Liver (tissue), 9 donors: ENCODE results near the gene EMSY. TPM values are rescaled to one million over a fixed set of nuclear protein-coding genes. Genes with fewer than 3 reads are reported as not detected.
A peak's percentile ranks its signal among the peaks of the same experiment; 100 is the strongest.
"Not testable (repeated sequence)": the region's sequence is repeated elsewhere in the genome, so short reads cannot be mapped to it uniquely, and the experiment has no call there.

Experiments used
- DNase-seq: peaks from one replicate; pipeline ENCODE4 v3.0.0-alpha.2; 2017; ENCODE audit warnings: low spot score
- H3K27ac ChIP-seq, 2 donors: one replicate each; pipeline ENCODE4 v1.7.0; 2013; ENCODE audit warnings: inconsistent platforms in 2 of 2, low read length in 2 of 2, control low read depth in 1 of 2, low read depth in 1 of 2, mild to moderate bottlenecking in 1 of 2
- H3K27me3 ChIP-seq, 4 donors: one replicate each; pipeline versions ENCODE4 v1.6.1 to v1.7.0; 2013; ENCODE audit warnings: low read length in 3 of 4, inconsistent platforms in 1 of 4, mild to moderate bottlenecking in 1 of 4, moderate library complexity in 1 of 4; ENCODE audit not compliant: control insufficient read depth in 4 of 4, insufficient read depth in 4 of 4
- H3K36me3 ChIP-seq, 4 donors: one replicate each; pipeline versions ENCODE4 v1.6.1 to v1.7.0; 2013; ENCODE audit warnings: low read length in 3 of 4, mild to moderate bottlenecking in 3 of 4, low read depth in 1 of 4, moderate library complexity in 1 of 4; ENCODE audit not compliant: control insufficient read depth in 4 of 4, insufficient read depth in 3 of 4
- H3K4me1 ChIP-seq, 4 donors: one replicate each; pipeline versions ENCODE4 v1.6.1 to v1.7.0; 2013; ENCODE audit warnings: low read length in 3 of 4, mild to moderate bottlenecking in 3 of 4, moderate library complexity in 1 of 4; ENCODE audit not compliant: control insufficient read depth in 4 of 4, insufficient read depth in 4 of 4
- H3K4me3 ChIP-seq, 3 donors: one replicate each; pipeline versions ENCODE4 v1.6.1 to v1.7.0; 2013; ENCODE audit warnings: low read length in 3 of 3, control low read depth in 1 of 3, low read depth in 1 of 3, mild to moderate bottlenecking in 1 of 3
- H3K9ac ChIP-seq, 2 donors: one replicate each; pipeline ENCODE4 v1.7.0; 2013; ENCODE audit warnings: low read length in 2 of 2, mild to moderate bottlenecking in 2 of 2, moderate library complexity in 2 of 2, control low read depth in 1 of 2, low read depth in 1 of 2
- H3K9me3 ChIP-seq, 4 donors: one replicate each; pipeline versions ENCODE4 v1.6.1 to v1.7.0; 2013; ENCODE audit warnings: low read length in 3 of 4; ENCODE audit not compliant: control insufficient read depth in 4 of 4
- FOXA1 ChIP-seq: IDR thresholded peaks from 2 replicates; pipeline ENCODE4 v1.6.1; 2016; ENCODE audit warnings: antibody characterized with exemption
- FOXA2 ChIP-seq: IDR thresholded peaks from 2 replicates; pipeline ENCODE4 v1.6.1; 2016; ENCODE audit warnings: antibody characterized with exemption
- HNF4A ChIP-seq, 2 donors: conservative IDR thresholded peaks; 2 replicates each; pipeline ENCODE4 v1.6.1; 2016; ENCODE audit warnings: antibody characterized with exemption in 2 of 2, mild to moderate bottlenecking in 2 of 2
- JUND ChIP-seq, 2 donors: IDR thresholded peaks; 2 replicates each; pipeline ENCODE4 v1.6.1; 2016; ENCODE audit warnings: antibody characterized with exemption in 2 of 2
- MAX ChIP-seq: IDR thresholded peaks from 2 replicates; pipeline ENCODE4 v1.6.1; 2016; ENCODE audit warnings: antibody characterized with exemption
- NR2F2 ChIP-seq: IDR thresholded peaks from 2 replicates; pipeline ENCODE4 v1.6.1; 2016; ENCODE audit warnings: antibody characterized with exemption
- RAD21 ChIP-seq, 2 donors: IDR thresholded peaks; 2 replicates each; pipeline ENCODE4 v1.6.1; 2016; ENCODE audit warnings: antibody characterized with exemption in 2 of 2, mild to moderate bottlenecking in 2 of 2
- RXRA ChIP-seq, 2 donors: IDR thresholded peaks; 2 replicates each; pipeline ENCODE4 v1.6.1; 2017 to 2018; ENCODE audit warnings: antibody characterized with exemption in 2 of 2, mild to moderate bottlenecking in 1 of 2
- SP1 ChIP-seq: IDR thresholded peaks from 2 replicates; pipeline ENCODE4 v1.6.1; 2018; ENCODE audit warnings: antibody characterized with exemption, mild to moderate bottlenecking
- WGBS: extraction: QIAGEN DNeasy Blood & Tissue Kit; methylation state at CpG from one replicate; pipeline ENCODE4 v1.1.7; 2013; 5-methylcytosine and 5-hydroxymethylcytosine counted together
- polyA plus RNA-seq, 2 donors: library from polyadenylated mRNA; stranded (reverse) in 1 of 2; unstranded in 1 of 2; fragments of 200-250 nt in 1 of 2; fragments of >200 nt in 1 of 2; fragmentation: Nextera tagmentation in 1 of 2; extraction: Ambion mirVana in 1 of 2; gene quantifications; one replicate each; pipeline versions ENCODE4 v1.2.1 to v1.2.3, GENCODE V29; 2013 to 2015
- total RNA-seq, 2 donors: library from RNA; depleted of rRNA; stranded (reverse); fragments of >200 nt; gene quantifications; one replicate each; pipeline ENCODE4 v1.2.3, GENCODE V29; 2014
- TF ChIP-seq, protein P1 (sequence below): IDR thresholded peaks from 2 replicates; pipeline ENCODE4 v1.6.1; 2016; ENCODE audit warnings: antibody characterized with exemption
- TF ChIP-seq, protein P2 (sequence below): IDR thresholded peaks from 2 replicates; pipeline ENCODE4 v1.6.1; 2016; ENCODE audit warnings: antibody characterized with exemption
- TF ChIP-seq, protein P3 (sequence below): fragments of 150-350 bp; IDR thresholded peaks from 2 replicates; pipeline ENCODE4 v1.5.1; 2017; ENCODE audit warnings: improper control_type of control experiment, low read depth, low read length; ENCODE audit not compliant: missing input control
- donor health status: healthy.
- donor health status: healthy.
- donor health status: healthy.
- donor health status: healthy.
- donor health status: healthy.

Gene EMSY
- total and polyA plus RNA-seq, 4 donors, result 4.2 to 14.8 (median 8.9) TPM

DNA sequence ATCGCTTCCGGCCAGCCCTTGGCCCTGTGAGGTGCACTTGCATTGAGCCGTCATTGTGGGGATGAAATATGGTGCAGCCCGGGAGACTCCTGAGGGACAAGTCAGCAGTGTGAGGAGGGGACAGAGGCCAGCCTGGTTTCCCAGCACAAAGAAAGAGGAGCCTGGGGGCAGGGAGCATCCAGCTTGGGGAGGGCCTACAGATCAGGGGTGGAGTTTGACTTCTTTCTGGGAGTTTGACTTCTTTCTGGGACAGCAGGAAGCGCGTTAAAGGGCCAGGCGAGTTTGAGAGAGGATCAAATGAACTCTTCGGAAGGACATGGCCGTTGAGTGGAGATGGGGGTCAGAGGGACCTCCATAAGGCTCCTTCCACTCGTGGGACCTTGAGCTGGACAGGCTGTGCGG is 133.8 kb downstream of the EMSY start:
- Histone ChIP-seq H3K9me3 (no peaks in the 10 kb centered on the region), H3K9ac (no peak overlapping the region), H3K27ac (peak overlapping the region; percentile 62 to 85), H3K27me3 (no peaks in the 10 kb centered on the region), H3K4me1 (no peaks in the 10 kb centered on the region), H3K36me3 (no peaks in the 10 kb centered on the region), H3K4me3 (no peak overlapping the region)
- peak in 1 of 2 donors; percentile 19 for TF ChIP-seq RAD21 (IDR thresholded peaks at IDR 0.05)
- no peak for TF ChIP-seq SP1
- peak; percentile 85 for TF ChIP-seq NR2F2
- DNase-seq, result no peak
- WGBS, result 73% methylated on average over 11 of the region's 11 CpGs

DNA sequence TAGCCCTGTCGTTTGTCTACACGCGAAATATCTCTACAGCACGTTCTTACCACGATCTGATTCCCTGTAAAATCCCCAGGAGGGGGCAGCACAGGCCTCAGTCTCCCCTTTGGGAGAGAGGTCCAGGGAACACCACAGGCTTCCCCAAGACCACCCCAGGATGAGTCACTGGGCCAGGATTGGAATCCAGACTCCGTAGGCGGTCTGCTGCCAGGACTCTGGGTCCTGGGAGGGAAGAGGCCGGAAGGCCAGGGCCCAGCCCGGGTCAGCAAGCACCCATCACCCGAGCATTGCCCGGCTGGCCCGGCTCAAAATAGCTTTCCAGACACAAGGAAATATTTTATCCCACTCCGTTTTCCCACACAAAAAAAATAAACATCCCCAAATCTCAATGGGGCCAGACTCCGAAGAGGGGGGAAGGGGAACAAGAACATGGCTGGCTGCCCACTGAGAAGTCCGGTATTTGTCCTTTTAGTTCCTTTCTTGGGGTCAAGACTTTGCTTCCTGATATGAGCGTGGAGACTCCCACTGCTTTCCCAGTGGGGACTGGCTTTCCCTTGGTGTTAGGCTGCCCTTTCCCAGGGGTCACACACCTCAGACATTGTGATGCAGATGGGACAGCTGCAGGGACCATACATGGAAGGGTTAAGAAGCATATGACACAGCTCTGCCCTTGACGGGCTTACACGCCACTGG is 134.4 kb downstream of the EMSY start:
- no peak for DNase-seq
- TF ChIP-seq RAD21 (IDR thresholded peaks at IDR 0.05), result peak; percentile 2 to 37
- TF ChIP-seq SP1, result peak; percentile 53
- TF ChIP-seq, protein P1, sequence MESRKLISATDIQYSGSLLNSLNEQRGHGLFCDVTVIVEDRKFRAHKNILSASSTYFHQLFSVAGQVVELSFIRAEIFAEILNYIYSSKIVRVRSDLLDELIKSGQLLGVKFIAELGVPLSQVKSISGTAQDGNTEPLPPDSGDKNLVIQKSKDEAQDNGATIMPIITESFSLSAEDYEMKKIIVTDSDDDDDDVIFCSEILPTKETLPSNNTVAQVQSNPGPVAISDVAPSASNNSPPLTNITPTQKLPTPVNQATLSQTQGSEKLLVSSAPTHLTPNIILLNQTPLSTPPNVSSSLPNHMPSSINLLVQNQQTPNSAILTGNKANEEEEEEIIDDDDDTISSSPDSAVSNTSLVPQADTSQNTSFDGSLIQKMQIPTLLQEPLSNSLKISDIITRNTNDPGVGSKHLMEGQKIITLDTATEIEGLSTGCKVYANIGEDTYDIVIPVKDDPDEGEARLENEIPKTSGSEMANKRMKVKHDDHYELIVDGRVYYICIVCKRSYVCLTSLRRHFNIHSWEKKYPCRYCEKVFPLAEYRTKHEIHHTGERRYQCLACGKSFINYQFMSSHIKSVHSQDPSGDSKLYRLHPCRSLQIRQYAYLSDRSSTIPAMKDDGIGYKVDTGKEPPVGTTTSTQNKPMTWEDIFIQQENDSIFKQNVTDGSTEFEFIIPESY, result no peak
- peak; percentile 10 for TF ChIP-seq MAX
- peak; percentile 57 to 62 for TF ChIP-seq RXRA (IDR thresholded peaks at IDR 0.05)
- TF ChIP-seq, protein P2, sequence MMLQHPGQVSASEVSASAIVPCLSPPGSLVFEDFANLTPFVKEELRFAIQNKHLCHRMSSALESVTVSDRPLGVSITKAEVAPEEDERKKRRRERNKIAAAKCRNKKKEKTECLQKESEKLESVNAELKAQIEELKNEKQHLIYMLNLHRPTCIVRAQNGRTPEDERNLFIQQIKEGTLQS, result no peak
- peak; percentile 59 to 83 for TF ChIP-seq JUND (IDR thresholded peaks at IDR 0.05)
- TF ChIP-seq NR2F2, result peak; percentile 99

GRCh38 chr11:76579752-76580151 is 134.9 kb downstream of the EMSY start:
- H3K9ac ChIP-seq, result no peak overlapping the region
- WGBS, result 84% methylated on average over 5 of the region's 5 CpGs
- H3K9me3 ChIP-seq, result no peaks in the 10 kb centered on the region
- DNase-seq, result no peak
- H3K36me3 ChIP-seq, result no peaks in the 10 kb centered on the region
- H3K27me3 ChIP-seq, result no peaks in the 10 kb centered on the region
- peak overlapping the region; percentile 62 to 85 for H3K27ac ChIP-seq
- H3K4me3 ChIP-seq, result no peak overlapping the region
- TF ChIP-seq, protein P3, sequence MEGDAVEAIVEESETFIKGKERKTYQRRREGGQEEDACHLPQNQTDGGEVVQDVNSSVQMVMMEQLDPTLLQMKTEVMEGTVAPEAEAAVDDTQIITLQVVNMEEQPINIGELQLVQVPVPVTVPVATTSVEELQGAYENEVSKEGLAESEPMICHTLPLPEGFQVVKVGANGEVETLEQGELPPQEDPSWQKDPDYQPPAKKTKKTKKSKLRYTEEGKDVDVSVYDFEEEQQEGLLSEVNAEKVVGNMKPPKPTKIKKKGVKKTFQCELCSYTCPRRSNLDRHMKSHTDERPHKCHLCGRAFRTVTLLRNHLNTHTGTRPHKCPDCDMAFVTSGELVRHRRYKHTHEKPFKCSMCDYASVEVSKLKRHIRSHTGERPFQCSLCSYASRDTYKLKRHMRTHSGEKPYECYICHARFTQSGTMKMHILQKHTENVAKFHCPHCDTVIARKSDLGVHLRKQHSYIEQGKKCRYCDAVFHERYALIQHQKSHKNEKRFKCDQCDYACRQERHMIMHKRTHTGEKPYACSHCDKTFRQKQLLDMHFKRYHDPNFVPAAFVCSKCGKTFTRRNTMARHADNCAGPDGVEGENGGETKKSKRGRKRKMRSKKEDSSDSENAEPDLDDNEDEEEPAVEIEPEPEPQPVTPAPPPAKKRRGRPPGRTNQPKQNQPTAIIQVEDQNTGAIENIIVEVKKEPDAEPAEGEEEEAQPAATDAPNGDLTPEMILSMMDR, result no peak
- TF ChIP-seq SP1, result no peak
- TF ChIP-seq RXRA (IDR thresholded peaks at IDR 0.05), result no peak
- no peak for TF ChIP-seq HNF4A (conservative IDR thresholded peaks at IDR 0.05)
- TF ChIP-seq MAX, result no peak
- TF ChIP-seq FOXA1, result no peak
- TF ChIP-seq, protein P1, result no peak
- TF ChIP-seq, protein P2, result no peak
- no peak for TF ChIP-seq FOXA2
- no peak for TF ChIP-seq RAD21 (IDR thresholded peaks at IDR 0.05)
- no peaks in the 10 kb centered on the region for H3K4me1 ChIP-seq

More for the DNA sequence above, 134.4 kb downstream of the EMSY start:
- Histone ChIP-seq H3K9me3 (no peaks in the 10 kb centered on the region), H3K9ac (no peak overlapping the region), H3K27me3 (no peaks in the 10 kb centered on the region), H3K27ac (peak overlapping the region; percentile 62 to 85), H3K36me3 (no peaks in the 10 kb centered on the region), H3K4me3 (no peak overlapping the region), H3K4me1 (no peaks in the 10 kb centered on the region)
- 70% methylated on average over 18 of the region's 18 CpGs for WGBS

GRCh38 chr11:76582471-76582870 is 137.7 kb downstream of the EMSY start:
- not testable (repeated sequence) for H3K4me3 ChIP-seq, H3K36me3 ChIP-seq, DNase-seq, H3K27me3 ChIP-seq, H3K4me1 ChIP-seq, H3K9ac ChIP-seq, H3K27ac ChIP-seq, H3K9me3 ChIP-seq
- WGBS, result 92% methylated on average over 31 of the region's 31 CpGs
